Tibial nerve (tissue), 4 donors: ENCODE data around the gene MPRIP. TPM values are rescaled to one million over a fixed set of nuclear protein-coding genes. Genes with fewer than 3 reads are reported as not detected.

ENCODE experiments used
- DNase-seq, 2 donors: peaks; one replicate each; pipeline ENCODE4 v3.0.0-alpha.2; 2019; ENCODE audit warnings: low spot score in 2 of 2
- H3K27ac ChIP-seq, 4 donors: fragments of 200-600 bp; sonication (generic) in 3 of 4; one replicate each; pipeline ENCODE4 v1.5.1; 2017 to 2019; ENCODE audit warnings: mild to moderate bottlenecking in 1 of 4
- H3K27me3 ChIP-seq, 2 donors: fragments of 200-600 bp; sonication (generic) in 1 of 2; one replicate each; pipeline versions ENCODE4 v1.5.1 to v1.6.0; 2017 to 2019
- H3K36me3 ChIP-seq, 3 donors: fragments of 200-600 bp; sonication (generic); one replicate each; pipeline ENCODE4 v1.5.1; 2018 to 2019
- H3K4me1 ChIP-seq, 4 donors: fragments of 200-600 bp; sonication (generic) in 3 of 4; one replicate each; pipeline ENCODE4 v1.5.1; 2017 to 2019
- H3K4me3 ChIP-seq, 4 donors: fragments of 200-600 bp; sonication (generic) in 3 of 4; one replicate each; pipeline ENCODE4 v1.5.1; 2017 to 2019; ENCODE audit warnings: mild to moderate bottlenecking in 1 of 4, moderate library complexity in 1 of 4
- H3K9me3 ChIP-seq, 4 donors: fragments of 200-600 bp; sonication (generic) in 3 of 4; one replicate each; pipeline ENCODE4 v1.5.1; 2017 to 2019
- CTCF ChIP-seq, 5 experiments: fragments of 200-600 bp in 3 of 5; fragments of 450-650 bp in 2 of 5; sonication (generic) in 3 of 5; IDR thresholded peaks; one replicate each; pipeline ENCODE4 v1.5.1; 2016 to 2019; ENCODE audit warnings: antibody characterized with exemption in 5 of 5, mild to moderate bottlenecking in 3 of 5, moderate library complexity in 2 of 5
- EP300 ChIP-seq, 2 donors: sonication (generic); formaldehyde crosslinking; IDR thresholded peaks; one replicate each; pipeline ENCODE4 v1.6.1; 2017; ENCODE audit warnings: antibody characterized with exemption in 2 of 2, mild to moderate bottlenecking in 1 of 2
- POLR2A ChIP-seq, 2 donors: fragments of 450-650 bp; IDR thresholded peaks; one replicate each; pipeline ENCODE4 v1.6.1; 2017; ENCODE audit warnings: antibody characterized with exemption in 2 of 2, mild to moderate bottlenecking in 2 of 2, moderate library complexity in 2 of 2
- WGBS, 2 donors: methylation state at CpG; one replicate each; pipeline ENCODE4 v1.1.5; 2018; 5-methylcytosine and 5-hydroxymethylcytosine counted together
- total RNA-seq, 4 donors: library from RNA; depleted of rRNA; stranded (reverse); fragments of >200 nt; gene quantifications; one replicate each; pipeline ENCODE4 v1.1.0, GENCODE V29; 2016

The MPRIP gene
- total RNA-seq, 4 donors from 2014 or later: 216 to 291 (median 265) TPM

- Histone ChIP-seq H3K9me3 (no peaks in the 10 kb centered on the region), H3K27ac (no peak overlapping the region), H3K27me3 (no peaks in the 10 kb centered on the region), H3K4me3 (no peak overlapping the region), H3K4me1 (peaks cover 0 to 88% (median 17%) of the 10 kb centered on the region in 4 donors), H3K36me3 (peaks cover 0 to 43% (median 0%) of the 10 kb centered on the region in 3 donors)
- 90 to 91% methylated on average over 9 of the region's 9 CpGs for WGBS, 2 donors
- TF ChIP-seq CTCF (IDR thresholded peaks at IDR 0.05) (no peak), POLR2A (IDR thresholded peaks at IDR 0.05) (no peak), EP300 (IDR thresholded peaks at IDR 0.05) (no peak)
- no peak for DNase-seq
Observed at GRCh38 chr17:17084317-17084835, 42.1 kb downstream of the MPRIP start.

- DNase-seq: no peak
- TF ChIP-seq EP300 (IDR thresholded peaks at IDR 0.05) (no peak), CTCF (IDR thresholded peaks at IDR 0.05) (no peak), POLR2A (IDR thresholded peaks at IDR 0.05) (no peak)
- Histone ChIP-seq H3K27ac (no peak overlapping the region), H3K27me3 (no peaks in the 10 kb centered on the region), H3K4me1 (peaks cover 0 to 88% (median 12%) of the 10 kb centered on the region in 4 donors), H3K36me3 (peaks cover 0 to 49% (median 1%) of the 10 kb centered on the region in 3 donors), H3K9me3 (no peaks in the 10 kb centered on the region), H3K4me3 (no peak overlapping the region)
- WGBS, 2 donors: 54 to 57% methylated on average over 6 of the region's 6 CpGs
Observed at GRCh38 chr17:17084941-17085340, 42.7 kb downstream of the MPRIP start.

GRCh38 chr17:17086585-17086984 is 44.3 kb downstream of the MPRIP start:
- Histone ChIP-seq H3K27me3 (no peaks in the 10 kb centered on the region), H3K4me1 (peaks cover 0 to 87% (median 5%) of the 10 kb centered on the region in 4 donors), H3K9me3 (no peaks in the 10 kb centered on the region), H3K36me3 (peaks cover 0 to 60% (median 3%) of the 10 kb centered on the region in 3 donors), H3K27ac (peak overlapping the region in 1 of 4 donors; percentile 16), H3K4me3 (no peak overlapping the region)
- TF ChIP-seq POLR2A (IDR thresholded peaks at IDR 0.05): no peak
- TF ChIP-seq CTCF (IDR thresholded peaks at IDR 0.05): no peak
- TF ChIP-seq EP300 (IDR thresholded peaks at IDR 0.05): no peak
- no peak for DNase-seq
- 91% methylated on average over 6 of the region's 6 CpGs for WGBS, 2 donors

- Histone ChIP-seq H3K27ac (peak overlapping the region in 1 of 4 donors; percentile 12), H3K36me3 (peaks cover 0 to 59% (median 3%) of the 10 kb centered on the region in 3 donors), H3K9me3 (no peaks in the 10 kb centered on the region), H3K27me3 (no peaks in the 10 kb centered on the region), H3K4me3 (no peak overlapping the region), H3K4me1 (peaks cover 0 to 89% (median 6%) of the 10 kb centered on the region in 4 donors)
- DNase-seq: peak in 1 of 2 donors; percentile 5
- 87 to 93% methylated on average over 13 of the region's 13 CpGs for WGBS, 2 donors
- TF ChIP-seq POLR2A (IDR thresholded peaks at IDR 0.05) (no peak), EP300 (IDR thresholded peaks at IDR 0.05) (no peak), CTCF (IDR thresholded peaks at IDR 0.05) (no peak)
Observed at GRCh38 chr17:17087424-17088015, 45.3 kb downstream of the MPRIP start.

- Histone ChIP-seq H3K4me3 (no peak overlapping the region), H3K36me3 (peaks cover 0 to 54% (median 3%) of the 10 kb centered on the region in 3 donors), H3K4me1 (peaks cover 0 to 91% (median 11%) of the 10 kb centered on the region in 4 donors), H3K27me3 (no peaks in the 10 kb centered on the region), H3K9me3 (no peaks in the 10 kb centered on the region), H3K27ac (peak overlapping the region in 2 of 4 donors; percentile 12 to 25)
- no peak for TF ChIP-seq CTCF (IDR thresholded peaks at IDR 0.05)
- TF ChIP-seq EP300 (IDR thresholded peaks at IDR 0.05): no peak
- no peak for TF ChIP-seq POLR2A (IDR thresholded peaks at IDR 0.05)
- 55 to 68% methylated on average over 10 of the region's 10 CpGs for WGBS, 2 donors
- peak in 1 of 2 donors; percentile 1 for DNase-seq
Observed at GRCh38 chr17:17088086-17088485, 45.8 kb downstream of the MPRIP start.
